Breast epithelium (tissue), 3 donors: ENCODE measurements around the gene MEOX1.

ENCODE experiments used
- CTCF ChIP-seq, 3 donors: fragments of 450-650 bp; IDR thresholded peaks; one replicate each; pipeline ENCODE4 v1.5.1; 2016 to 2017; ENCODE audit warnings: antibody characterized with exemption in 3 of 3, mild to moderate bottlenecking in 3 of 3, moderate library complexity in 3 of 3
- POLR2A ChIP-seq: fragments of 450-650 bp; IDR thresholded peaks from one replicate; pipeline ENCODE4 v1.6.1; 2016; ENCODE audit warnings: antibody characterized with exemption, mild to moderate bottlenecking, moderate library complexity
- POLR2AphosphoS5 ChIP-seq, 3 donors: sonication (generic); formaldehyde crosslinking; IDR thresholded peaks; one replicate each; pipeline ENCODE4 v1.6.1; 2017; ENCODE audit warnings: antibody characterized with exemption in 3 of 3

GRCh38 chr17:43645765-43646481 lies 15.8 kb downstream of the MEOX1 start:
- TF ChIP-seq POLR2A (no peak), CTCF (IDR thresholded peaks at IDR 0.05) (no peak), POLR2AphosphoS5 (IDR thresholded peaks at IDR 0.05) (peak in 2 of 3 donors; percentile 22 to 41)
